Motor neuron (in vitro differentiated cells): ENCODE data around the gene YPEL3. TPM values are rescaled to one million over a fixed set of nuclear protein-coding genes. Genes with fewer than 3 reads are reported as not detected.

Source experiments
- ATAC-seq, 8 experiments: fragments of 200-7000 bp; cut with Tn5 transposase; replicated peaks in 6 of 8; 2 replicates each; pipeline ENCODE4 v1.8.0; 2021; ENCODE audit warnings: mild to moderate bottlenecking in 8 of 8, moderate library complexity in 8 of 8
- H3K27ac ChIP-seq, 2 donors: fragments of 250-450 bp; sonication (Bioruptor Pico); 2 replicates each; pipeline ENCODE4 v1.9.0; 2021; ENCODE audit warnings: antibody characterized with exemption in 2 of 2, mild to moderate bottlenecking in 2 of 2, moderate library complexity in 1 of 2
- H3K4me1 ChIP-seq, 2 donors: fragments of 250-450 bp; sonication (Bioruptor Pico); replicated peaks in 1 of 2; 2 replicates each; pipeline ENCODE4 v1.6.1; 2021; ENCODE audit warnings: antibody characterized with exemption in 2 of 2, mild to moderate bottlenecking in 2 of 2, moderate library complexity in 1 of 2
- H3K4me3 ChIP-seq, 5 donors: fragments of 250-450 bp; sonication (Bioruptor Pico); 2 replicates each; pipeline ENCODE4 v1.9.0; 2021; ENCODE audit warnings: antibody characterized with exemption in 5 of 5, mild to moderate bottlenecking in 5 of 5, moderate library complexity in 4 of 5
- WGBS, 10 experiments: fragments of 450-650 bp; shearing (Covaris generic); methylation state at CpG; one replicate each; pipeline ENCODE4 v1.0.0; 2022; 5-methylcytosine and 5-hydroxymethylcytosine counted together
- in situ Hi-C, 9 experiments: fragments of 400-800 bp; cut with MboI; loops; one replicate each; pipeline ENCODE4 v1.15.0; 2021; ENCODE audit warnings: low sequenced_read_pairs in 9 of 9, low pct_unique_long_range_greater_than_20kb in 2 of 9; ENCODE audit not compliant: unreplicated experiment in 9 of 9
- total RNA-seq, 8 experiments: library from RNA; unstranded; fragments of 300-600 nt; gene quantifications; 2 replicates each; pipeline versions ENCODE4 v1.2.3 to v1.2.4, GENCODE V29; 2022

Gene YPEL3, protein sequence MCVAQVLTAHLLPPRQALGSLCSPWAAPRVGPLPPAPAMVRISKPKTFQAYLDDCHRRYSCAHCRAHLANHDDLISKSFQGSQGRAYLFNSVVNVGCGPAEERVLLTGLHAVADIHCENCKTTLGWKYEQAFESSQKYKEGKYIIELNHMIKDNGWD
- total RNA-seq: 10 to 100 TPM; 19.9 to 62.2 (median 35.8) TPM

DNA sequence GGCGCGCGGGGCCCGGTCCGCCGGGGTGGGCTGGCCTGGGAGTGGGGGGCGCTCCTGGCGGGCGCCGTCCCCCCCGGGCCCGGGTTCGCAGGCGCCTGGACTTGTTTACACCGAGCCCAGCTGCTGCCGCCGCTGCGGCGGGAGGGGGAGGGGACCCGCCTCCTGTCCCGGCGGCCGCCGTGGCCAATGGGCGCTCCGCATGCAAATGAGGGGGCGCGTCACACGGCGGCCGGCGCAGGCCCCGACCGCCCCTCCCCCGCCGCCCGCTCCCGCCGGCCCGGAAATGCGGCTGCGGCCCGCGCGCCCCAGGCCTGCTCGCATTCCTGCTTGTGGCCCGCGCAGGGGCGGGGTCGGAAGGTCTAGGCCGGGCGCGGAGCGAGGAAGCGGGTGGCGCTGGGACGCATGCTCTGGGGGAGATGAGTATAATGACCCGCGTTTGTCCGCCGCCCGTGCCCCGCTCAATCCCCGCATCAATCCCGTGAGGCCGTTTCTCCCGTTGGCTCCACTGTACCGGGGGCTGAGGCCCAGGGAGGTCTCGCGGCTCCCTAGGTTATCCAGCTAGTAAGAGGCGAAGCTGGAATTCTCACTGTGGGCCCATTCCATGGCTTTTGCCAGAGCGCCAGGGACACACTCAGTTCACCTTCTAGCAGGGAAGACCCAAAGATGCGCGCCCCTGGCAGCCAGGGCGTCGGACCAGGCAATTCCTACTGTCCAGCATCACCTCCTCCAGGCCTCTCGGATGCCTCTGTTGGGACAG is at the start of gene YPEL3:
Gene YPEL3, minus strand, starts transcription at position 109 of the 757 bp plus-strand sequence. CDS start 731 bp downstream, outside the sequence.
- peak within 1 kb of the TSS; percentile 82 to 83 for H3K27ac ChIP-seq
- H3K4me1 ChIP-seq: peaks cover 25 to 26% of the 10 kb centered on the region in 2 donors
- ATAC-seq: peak; percentile 56 to 78 (median 74)
- in situ Hi-C loops: loop anchor here in 2 of 9 experiments (25.0 kb wide), 2 partner anchors 316 to 541 kb away; partner anchors contain the start of gene ZNF771 (in 2 of the 2)
- peak within 1 kb of the TSS; percentile 34 to 56 (median 46) for H3K4me3 ChIP-seq
- 37 to 83% (median 77%) methylated on average over 2 to 16 of the region's 77 CpGs; no CpG with 5 or more reads in 7 of the 10 experiments for whole genome bisulfite sequencing, 10 experiments

DNA sequence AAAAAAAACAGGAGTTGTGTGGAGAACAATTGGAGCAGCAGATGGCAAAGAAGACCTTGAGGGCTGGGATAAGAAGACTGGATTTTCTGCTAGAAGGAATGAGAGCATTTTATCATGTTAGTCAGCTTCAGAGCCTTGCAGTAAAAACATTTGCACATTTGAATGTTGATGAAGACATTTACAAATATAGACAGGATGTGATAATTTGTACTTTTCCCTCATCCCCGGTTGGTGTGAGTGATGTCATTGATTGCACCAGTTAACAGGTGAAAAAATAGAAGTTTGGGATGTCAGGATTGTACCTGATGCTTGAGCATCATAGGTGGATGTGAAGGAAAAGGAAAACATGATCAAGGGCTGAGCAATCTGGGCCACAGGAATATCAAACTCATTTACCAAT is 49.6 kb upstream of the YPEL3 start:
- Histone ChIP-seq H3K4me1 (no peaks in the 10 kb centered on the region), H3K27ac (no peak overlapping the region), H3K4me3 (no peak overlapping the region)
- WGBS, 10 experiments: 0 to 100% (median 60%) methylated on average over 1 of the region's 1 CpG; no CpG with 5 or more reads in 1 of the 10 experiments
- in situ Hi-C loops: no loop called here
- no peak for ATAC-seq

DNA sequence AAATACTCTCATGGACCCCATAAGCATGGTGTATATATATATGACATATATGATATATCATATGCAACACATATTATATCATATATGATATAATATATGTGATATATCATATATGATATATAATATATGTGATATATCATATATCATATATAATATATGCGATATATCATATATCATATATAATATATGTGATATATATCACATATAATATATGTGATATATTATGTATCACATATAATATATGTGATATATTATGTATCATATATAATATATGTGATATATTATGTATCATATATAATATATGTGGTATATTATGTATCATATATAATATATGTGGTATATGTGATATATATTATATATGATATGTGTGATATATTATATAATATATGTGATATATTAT is 48.9 kb upstream of the YPEL3 start:
- in situ Hi-C loops: no loop called here
- H3K27ac ChIP-seq: no peak overlapping the region
- ATAC-seq: no peak
- WGBS, 10 experiments: 0 to 100% (median 20%) methylated on average over 1 of the region's 1 CpG; no CpG with 5 or more reads in 4 of the 10 experiments
- no peak overlapping the region for H3K4me3 ChIP-seq
- no peaks in the 10 kb centered on the region for H3K4me1 ChIP-seq

DNA sequence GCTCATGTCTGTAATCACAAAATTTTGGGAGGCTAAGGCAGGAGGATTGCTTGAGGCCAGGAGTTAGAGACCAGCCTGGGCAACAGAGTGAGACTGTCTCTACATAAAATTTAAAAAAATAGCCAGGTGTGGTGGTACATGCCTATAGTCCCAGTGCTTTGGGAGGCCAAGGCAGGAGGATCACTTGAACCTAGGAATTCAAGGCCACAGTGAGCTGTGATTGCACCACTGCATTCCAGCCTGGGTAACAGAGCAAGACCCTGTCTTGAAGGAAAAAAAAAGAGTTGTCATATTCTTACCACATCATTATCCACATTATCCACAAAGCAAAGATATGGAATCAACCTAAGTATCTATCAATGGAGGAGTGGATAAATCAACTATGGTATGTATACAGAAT is 48.0 kb upstream of the YPEL3 start:
- in situ Hi-C loops: no loop called here

DNA sequence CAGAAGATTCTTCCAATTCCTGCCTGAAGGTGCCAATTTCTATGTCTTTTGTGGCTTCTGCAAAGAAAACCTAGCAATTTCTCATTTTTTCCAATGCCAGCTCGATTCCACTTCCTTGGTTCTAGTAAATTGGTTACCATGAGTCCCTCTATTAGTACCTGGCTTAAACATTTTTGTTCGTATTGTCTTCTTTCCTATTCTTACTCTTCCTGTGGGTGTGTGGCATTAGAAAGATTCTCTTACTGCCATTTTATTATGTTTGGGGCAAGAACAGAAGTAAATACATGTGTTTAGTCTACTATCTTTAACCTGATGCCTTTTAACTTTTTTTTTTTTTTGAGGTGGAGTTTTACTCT is 47.3 kb upstream of the YPEL3 start:
- no peak for ATAC-seq
- in situ Hi-C loops: no loop called here
- Histone ChIP-seq H3K4me1 (no peaks in the 10 kb centered on the region), H3K27ac (no peak overlapping the region), H3K4me3 (no peak overlapping the region)
- WGBS, 10 experiments: 0 to 83% (median 46%) methylated on average over 1 to 2 of the region's 2 CpGs

More for the DNA sequence above, 48.0 kb upstream of the YPEL3 start:
- H3K4me3 ChIP-seq: no peak overlapping the region
- no peaks in the 10 kb centered on the region for H3K4me1 ChIP-seq
- no peak overlapping the region for H3K27ac ChIP-seq
- no peak for ATAC-seq

DNA sequence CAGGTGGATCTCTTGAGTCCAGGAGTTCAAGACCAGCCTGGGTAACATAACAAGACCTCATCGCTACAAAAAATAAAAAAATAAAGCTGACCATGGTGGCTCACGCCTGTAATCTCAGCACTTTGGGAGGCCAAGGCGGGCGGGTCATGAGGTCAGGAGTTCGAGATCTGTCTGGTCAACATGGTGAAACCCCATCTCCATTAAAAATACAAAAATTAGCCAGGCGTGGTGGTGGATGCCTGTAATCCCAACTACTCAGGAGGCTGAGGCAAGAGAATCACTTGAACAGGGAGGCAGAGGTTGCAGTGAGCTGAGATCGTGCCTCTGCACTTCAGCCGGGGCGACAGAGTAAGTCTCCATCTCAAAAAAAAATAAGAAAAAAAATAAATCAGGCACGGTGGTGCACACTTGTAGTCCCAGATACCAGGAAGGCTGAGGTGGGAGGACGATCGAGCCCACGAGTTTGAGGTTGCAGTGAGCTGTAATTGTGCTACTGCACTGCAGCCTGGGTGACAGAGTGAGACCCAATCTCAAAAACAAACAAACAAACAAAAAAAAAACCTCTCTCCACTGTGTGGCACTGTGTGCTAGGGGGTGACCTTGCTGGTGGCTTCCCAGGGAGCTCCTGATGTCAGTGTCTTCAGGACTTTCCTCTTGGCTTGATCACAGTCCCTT is 46.8 kb upstream of the YPEL3 start:
- in situ Hi-C loops: no loop called here
- H3K4me1 ChIP-seq: no peaks in the 10 kb centered on the region
- peak in 2 of 8 experiments; percentile 29 to 37 for ATAC-seq
- no peak overlapping the region for H3K27ac ChIP-seq
- no peak overlapping the region for H3K4me3 ChIP-seq
- WGBS, 10 experiments: 17 to 82% (median 67%) methylated on average over 1 to 11 of the region's 13 CpGs; no CpG with 5 or more reads in 2 of the 10 experiments

DNA sequence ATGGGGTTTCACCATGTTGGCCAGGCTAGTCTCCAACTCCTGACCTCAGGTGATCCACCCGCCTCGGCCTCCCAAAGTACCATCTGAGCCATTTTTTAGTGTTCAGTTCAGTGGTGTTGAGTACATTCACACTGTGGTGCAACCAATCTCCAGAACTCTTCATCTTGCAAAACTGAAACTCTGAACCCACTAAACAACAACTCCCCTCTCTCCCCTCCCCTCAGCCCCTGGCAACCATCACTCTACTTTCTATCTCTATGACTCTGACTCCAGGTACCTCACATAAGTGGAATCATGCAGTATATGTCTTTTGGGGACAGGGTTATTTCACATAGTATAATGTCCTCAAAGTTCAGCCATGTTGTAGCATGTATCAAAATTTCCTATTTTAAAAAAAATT is 45.7 kb upstream of the YPEL3 start:
- Histone ChIP-seq H3K4me3 (no peak overlapping the region), H3K4me1 (no peaks in the 10 kb centered on the region), H3K27ac (no peak overlapping the region)
- no peak for ATAC-seq
- WGBS, 10 experiments: 90% methylated on average over 2 of the region's 2 CpGs; no CpG with 5 or more reads in 9 of the 10 experiments
- in situ Hi-C loops: no loop called here

DNA sequence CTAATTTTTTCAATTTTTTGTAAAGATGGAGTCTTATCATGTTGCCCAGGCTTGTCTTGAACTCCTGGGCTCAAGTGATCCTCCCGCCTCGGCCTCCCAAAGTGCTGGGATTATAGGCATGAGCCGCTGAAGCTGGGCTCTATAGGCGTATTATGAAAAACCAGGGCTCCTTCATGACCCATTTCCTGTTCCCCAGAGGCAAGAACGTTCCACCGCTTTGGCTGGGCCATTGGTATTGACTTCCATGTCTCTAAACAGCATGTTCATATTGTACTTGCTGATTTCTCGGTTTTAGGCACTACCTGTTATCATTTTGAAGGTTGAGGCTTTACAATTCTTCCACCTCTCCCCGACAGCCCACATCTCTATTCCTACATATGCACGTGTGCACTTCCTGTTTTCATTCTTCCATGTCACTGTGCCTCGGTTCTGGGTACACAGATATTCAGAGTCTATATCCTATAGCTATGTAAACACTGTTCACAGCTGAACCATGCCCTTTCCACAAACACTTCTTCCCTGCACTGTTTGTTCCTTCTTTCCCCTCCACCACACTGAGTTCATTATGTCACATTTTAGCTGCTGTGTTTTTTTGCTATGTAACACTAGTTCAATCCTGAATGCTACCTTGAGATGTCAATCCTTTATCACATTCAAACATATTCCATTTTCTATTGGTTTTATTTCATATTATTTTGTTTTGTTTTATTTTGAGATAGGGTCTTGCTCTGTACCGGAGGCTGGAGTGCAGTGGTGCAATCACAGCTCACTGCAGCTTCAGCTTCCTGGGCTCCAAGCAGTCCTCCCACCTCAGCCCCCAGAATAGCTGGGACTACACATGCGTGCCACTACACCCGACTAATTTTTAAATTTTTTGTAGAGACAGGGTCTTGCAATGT is 43.8 kb upstream of the YPEL3 start:
- no peak overlapping the region for H3K27ac ChIP-seq
- no peaks in the 10 kb centered on the region for H3K4me1 ChIP-seq
- no peak overlapping the region for H3K4me3 ChIP-seq
- no peak for ATAC-seq
- in situ Hi-C loops: no loop called here
- 43 to 100% (median 73%) methylated on average over 1 to 10 of the region's 13 CpGs for WGBS, 10 experiments

DNA sequence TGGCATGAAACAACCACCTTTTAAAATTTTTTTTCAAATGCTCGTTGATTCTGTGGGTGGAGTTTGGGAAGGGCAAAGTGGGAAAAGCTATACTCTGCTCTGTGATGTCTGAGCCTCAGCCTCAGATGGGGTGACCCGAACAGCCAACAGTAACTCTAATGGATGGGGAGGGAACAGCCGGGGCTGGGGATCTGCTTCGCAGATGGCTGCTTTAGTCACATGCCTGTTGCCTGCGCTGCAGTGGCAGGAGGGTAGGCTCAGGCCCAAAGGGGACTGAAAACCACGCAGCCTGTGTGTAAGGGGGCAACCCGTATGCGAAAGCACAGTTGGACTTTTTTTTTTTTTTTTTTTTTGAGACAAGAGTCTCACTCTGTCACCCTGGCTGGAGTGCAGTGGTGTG is 41.9 kb upstream of the YPEL3 start:
- Histone ChIP-seq H3K4me1 (no peaks in the 10 kb centered on the region), H3K27ac (no peak overlapping the region), H3K4me3 (no peak overlapping the region)
- WGBS, 10 experiments: 17 to 83% (median 60%) methylated on average over 1 to 6 of the region's 8 CpGs; no CpG with 5 or more reads in 5 of the 10 experiments
- in situ Hi-C loops: no loop called here
- peak in 4 of 8 experiments; percentile 44 to 90 (median 74) for ATAC-seq

DNA sequence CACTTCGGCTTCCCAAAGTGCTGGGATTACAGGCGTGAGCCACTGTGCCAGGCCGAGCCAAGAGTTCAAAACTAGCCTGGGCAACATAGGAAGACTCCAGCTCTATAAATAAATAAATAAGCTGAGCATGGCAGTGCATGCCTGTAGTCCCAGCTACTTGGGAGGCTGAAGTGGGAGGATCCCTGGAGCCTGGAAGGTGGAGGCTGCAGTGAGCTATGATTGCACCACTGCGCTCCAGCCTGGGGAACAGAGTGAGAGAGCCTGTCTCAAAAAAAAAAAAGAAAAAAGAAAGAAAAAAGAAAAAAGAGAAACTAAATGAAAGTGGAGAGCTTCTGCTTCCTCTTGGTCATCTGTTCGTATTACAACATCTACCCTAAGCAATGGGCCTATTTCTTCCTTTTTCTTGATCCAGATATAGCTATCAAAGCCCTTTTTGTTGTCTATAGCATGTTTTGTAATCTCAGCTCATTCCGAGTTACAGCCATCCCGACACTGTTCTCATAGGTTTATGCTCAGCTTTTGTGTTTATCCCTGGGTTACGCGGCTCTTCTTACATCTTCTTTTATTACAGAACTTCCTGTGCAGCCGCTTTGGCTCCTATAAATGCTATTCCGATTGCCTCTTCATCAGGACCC is 41.1 kb upstream of the YPEL3 start:
- no peak for ATAC-seq
- in situ Hi-C loops: no loop called here
- WGBS, 10 experiments: 69 to 96% (median 87%) methylated on average over 2 to 11 of the region's 11 CpGs
- H3K27ac ChIP-seq: no peak overlapping the region
- no peak overlapping the region for H3K4me3 ChIP-seq
- H3K4me1 ChIP-seq: no peaks in the 10 kb centered on the region

DNA sequence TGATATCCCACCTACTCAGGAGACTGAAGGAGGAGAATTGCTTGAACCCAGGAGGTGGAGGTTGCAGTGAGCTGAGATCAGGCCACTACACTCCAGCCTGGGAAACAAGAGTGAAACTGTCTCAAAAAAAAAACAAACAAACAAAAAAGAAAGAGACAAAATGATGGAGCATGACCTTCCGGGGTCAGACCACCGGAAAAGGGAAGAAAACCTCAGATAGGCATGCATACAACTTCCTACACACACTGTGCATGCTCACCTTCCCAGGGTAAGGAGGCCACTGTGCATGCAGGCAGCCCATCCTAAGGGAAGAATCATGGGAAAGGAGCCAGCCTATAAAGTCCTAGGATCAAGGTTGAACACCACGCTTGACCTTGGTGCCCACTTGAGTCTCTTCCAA is 36.6 kb upstream of the YPEL3 start:
- 60 to 100% (median 87%) methylated on average over 1 to 3 of the region's 3 CpGs; no CpG with 5 or more reads in 2 of the 10 experiments for WGBS, 10 experiments
- ATAC-seq: no peak
- in situ Hi-C loops: no loop called here
- no peak overlapping the region for H3K27ac ChIP-seq
- no peaks in the 10 kb centered on the region for H3K4me1 ChIP-seq
- no peak overlapping the region for H3K4me3 ChIP-seq

DNA sequence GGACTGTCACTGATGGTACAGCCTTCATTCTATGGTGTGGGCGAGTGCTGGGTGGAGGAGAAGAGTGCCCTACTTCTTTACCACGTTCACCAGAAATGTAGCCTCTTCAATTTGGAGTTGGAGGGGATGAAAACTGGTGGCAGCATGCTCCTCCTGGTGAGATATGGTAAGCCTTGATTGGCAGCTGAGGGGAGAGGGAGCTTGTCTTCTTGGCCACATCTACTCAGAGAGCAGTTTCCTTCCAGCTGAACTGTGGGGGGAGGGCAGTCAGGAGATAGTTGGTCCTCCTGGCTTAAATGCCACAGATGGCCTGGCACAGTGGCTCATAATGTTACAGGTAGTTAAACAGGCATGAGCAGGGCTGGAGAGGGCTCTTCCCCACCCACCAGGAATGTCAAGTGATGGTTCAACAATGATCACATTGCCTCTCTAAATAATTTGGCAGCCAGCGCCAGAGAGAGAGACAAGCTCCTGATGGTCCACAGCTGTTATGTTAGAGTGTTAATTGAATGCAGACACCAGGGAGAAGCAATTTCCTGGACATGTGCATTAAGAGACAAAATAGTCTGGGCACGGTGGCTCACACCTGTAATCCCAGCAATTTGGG is 36.0 kb upstream of the YPEL3 start:
- ATAC-seq: peak in 1 of 8 experiments; percentile 30
- no peaks in the 10 kb centered on the region for H3K4me1 ChIP-seq
- 0 to 86% (median 65%) methylated on average over 1 to 4 of the region's 4 CpGs; no CpG with 5 or more reads in 3 of the 10 experiments for WGBS, 10 experiments
- H3K27ac ChIP-seq: no peak overlapping the region
- in situ Hi-C loops: no loop called here
- no peak overlapping the region for H3K4me3 ChIP-seq
